Measurements from ENCODE around the gene FIBIN. TPM values are rescaled to one million over a fixed set of nuclear protein-coding genes. Genes with fewer than 3 reads are reported as not detected.
A peak's percentile ranks its signal among the peaks of the same experiment; 100 is the strongest.

FIBIN gene
- total and polyA plus RNA-seq, 4 donors = 1.6 to 3.7 (median 2.2) TPM

GRCh38 chr11:26946257-26946716, 47.6 kb upstream of the FIBIN start (continued):
- TF ChIP-seq ATF3 (IDR thresholded peaks at IDR 0.05) (no peak), REST (IDR thresholded peaks at IDR 0.05) (no peak), YY1 (IDR thresholded peaks at IDR 0.05) (no peak), FOXA2 (IDR thresholded peaks at IDR 0.05) (no peak)

GRCh38 chr11:26947379-26947844, 46.5 kb upstream of the FIBIN start:
- Histone ChIP-seq H3K9me3 (ENCODE audit: control insufficient read depth in 4 of 4, low read length in 3 of 4) (no peaks in the 10 kb centered on the region), H3K9ac (ENCODE audit: low read depth in 1 of 2, low read length in 2 of 2) (no peak overlapping the region), H3K4me3 (ENCODE audit: low read depth in 1 of 3, low read length in 3 of 3) (no peak overlapping the region), H3K36me3 (ENCODE audit: control insufficient read depth in 4 of 4, insufficient read depth in 3 of 4, low read depth in 1 of 4, low read length in 3 of 4) (no peaks in the 10 kb centered on the region), H3K4me1 (ENCODE audit: control insufficient read depth in 4 of 4, insufficient read depth in 4 of 4, low read length in 3 of 4) (peaks cover 6 to 20% (median 13%) of the 10 kb centered on the region in 4 donors), H3K27ac (ENCODE audit: low read depth in 1 of 2, low read length in 2 of 2) (no peak overlapping the region), H3K27me3 (ENCODE audit: control insufficient read depth in 4 of 4, insufficient read depth in 4 of 4, low read length in 3 of 4) (no peaks in the 10 kb centered on the region)
- WGBS = 27% methylated on average over 2 of the region's 2 CpGs
- TF ChIP-seq ZBTB33 (IDR thresholded peaks at IDR 0.05) = no peak
- peak; percentile 80 for TF ChIP-seq NR2F2 (IDR thresholded peaks at IDR 0.05)
- TF ChIP-seq GABPA (IDR thresholded peaks at IDR 0.05 in 1 of 2, conservative IDR thresholded peaks at IDR 0.05 in 1 of 2) = no peak
- no peak for TF ChIP-seq MAX (IDR thresholded peaks at IDR 0.05)
- peak; percentile 50 to 66 for TF ChIP-seq RXRA (IDR thresholded peaks at IDR 0.05)
- TF ChIP-seq FOXA1 (IDR thresholded peaks at IDR 0.05) = no peak
- peak; percentile 37 for TF ChIP-seq SP1 (IDR thresholded peaks at IDR 0.05)
- peak; percentile 12 to 22 for TF ChIP-seq JUND (IDR thresholded peaks at IDR 0.05)
- peak; percentile 13 to 17 for TF ChIP-seq RAD21 (IDR thresholded peaks at IDR 0.05)
- peak; percentile 13 for TF ChIP-seq REST (IDR thresholded peaks at IDR 0.05)
- TF ChIP-seq CTCF (IDR thresholded peaks at IDR 0.05; ENCODE audit: low read depth, low read length, missing input control) = no peak
- TF ChIP-seq YY1 (IDR thresholded peaks at IDR 0.05) = no peak
- peak; percentile 67 for TF ChIP-seq ATF3 (IDR thresholded peaks at IDR 0.05)
- no peak for TF ChIP-seq FOXA2 (IDR thresholded peaks at IDR 0.05)
- TF ChIP-seq TAF1 (conservative IDR thresholded peaks at IDR 0.05) = no peak
- no peak for TF ChIP-seq HNF4G (IDR thresholded peaks at IDR 0.05)
- no peak for TF ChIP-seq EGR1 (IDR thresholded peaks at IDR 0.05; ENCODE audit: low read depth in 2 of 2)
- TF ChIP-seq HNF4A (conservative IDR thresholded peaks at IDR 0.05) = peak in 1 of 2 donors; percentile 27
- DNase-seq (ENCODE audit: low spot score) = no peak

Measured in liver (tissue), 9 donors.